Renal pelvis (tissue), 12 donors: Measurements from ENCODE around the gene HRCT1. TPM values are rescaled to one million over a fixed set of nuclear protein-coding genes. Genes with fewer than 3 reads are reported as not detected.
"Not testable (repeated sequence)": the region's sequence is repeated elsewhere in the genome, so short reads cannot be mapped to it uniquely, and the experiment has no call there.

Experiments used
- DNase-seq: peaks from one replicate; pipeline ENCODE4 v3.0.0-alpha.2; 2013
- long read RNA-seq, 16 experiments: transcript quantifications; one replicate each; lab custom pipeline, GENCODE V29; 2026
- polyA plus RNA-seq, 3 donors: library from polyadenylated mRNA; unstranded; fragments of 120-200 nt; gene quantifications; one replicate each; pipeline ENCODE4 v1.2.1, GENCODE V29; 2013; ENCODE audit not compliant: insufficient read length in 3 of 3

Gene HRCT1
- under 1 TPM in 1 of 3 donors, not detected in 2; 0.64 TPM for polyA plus RNA-seq
- long read RNA-seq, donor 1, partial matches to known transcripts: 0 of 1 reads
- long read RNA-seq, donor 1, other reads (novel, unspliced or antisense): 0 of 1 reads
- long read RNA-seq, donor 2, partial matches to known transcripts: 0 of 1 reads
- long read RNA-seq, donor 2, other reads (novel, unspliced or antisense): 0 of 1 reads
- long read RNA-seq, donor 3: 0 reads
- long read RNA-seq, donor 4: 0 reads
- long read RNA-seq, donor 5: 0 reads
- long read RNA-seq, donor 6: 0 reads
- long read RNA-seq, donor 7, partial matches to known transcripts: 0 of 3 reads
- long read RNA-seq, donor 7, other reads (novel, unspliced or antisense): 0 of 3 reads
- long read RNA-seq, donor 8, transcript HRCT1-201 (1 exons, 950 nt): major isoform, 7 of 7 reads
- long read RNA-seq, donor 8, partial matches to known transcripts: 0 of 7 reads
- long read RNA-seq, donor 8, other reads (novel, unspliced or antisense): 0 of 7 reads
- long read RNA-seq, donor 9, partial matches to known transcripts: 0 of 2 reads
- long read RNA-seq, donor 9, other reads (novel, unspliced or antisense): 0 of 2 reads
- long read RNA-seq, donor 10: 0 reads
- long read RNA-seq, donor 11, partial matches to known transcripts: 0 of 1 reads
- long read RNA-seq, donor 11, other reads (novel, unspliced or antisense): 0 of 1 reads
- long read RNA-seq, donor 12: 0 reads
- long read RNA-seq, donor 13: 0 reads
- long read RNA-seq, donor 14: 0 reads
- long read RNA-seq, donor 15, partial matches to known transcripts: 0 of 1 reads
- long read RNA-seq, donor 15, other reads (novel, unspliced or antisense): 0 of 1 reads
- long read RNA-seq, donor 16: 0 reads

- DNase-seq: peak; percentile 70
Observed at GRCh38 chr9:35905912-35906679, at the start of gene HRCT1. Gene HRCT1, plus strand, starts transcription at chr9:35906202. Its CDS starts 86 bp downstream, at chr9:35906288.

- DNase-seq: no peak
Observed at GRCh38 chr9:35856206-35856605, 49.8 kb upstream of the HRCT1 start.

GRCh38 chr9:35856882-35857281 lies 49.1 kb upstream of the HRCT1 start:
- DNase-seq: no peak

- DNase-seq: no peak
Observed at GRCh38 chr9:35858458-35858857, 47.5 kb upstream of the HRCT1 start.

- no peak for DNase-seq
Observed at GRCh38 chr9:35859310-35859989, 46.6 kb upstream of the HRCT1 start.

- DNase-seq: no peak
Observed at GRCh38 chr9:35859990-35860339, 46.0 kb upstream of the HRCT1 start.

- DNase-seq: no peak
Observed at GRCh38 chr9:35861161-35861897, 44.7 kb upstream of the HRCT1 start.

- DNase-seq: no peak
Observed at GRCh38 chr9:35862328-35862727, 43.7 kb upstream of the HRCT1 start.

- DNase-seq: no peak
Observed at GRCh38 chr9:35863583-35863982, 42.4 kb upstream of the HRCT1 start.

GRCh38 chr9:35864695-35865255 lies 41.2 kb upstream of the HRCT1 start:
- no peak for DNase-seq

GRCh38 chr9:35867538-35867937 lies 38.5 kb upstream of the HRCT1 start:
- DNase-seq: no peak

- no peak for DNase-seq
Observed at GRCh38 chr9:35868933-35869332, 37.1 kb upstream of the HRCT1 start.

GRCh38 chr9:35869621-35870216 lies 36.3 kb upstream of the HRCT1 start:
- no peak for DNase-seq

- no peak for DNase-seq
Observed at GRCh38 chr9:35870351-35870923, 35.6 kb upstream of the HRCT1 start, which contains the start of gene OR13J1. Gene OR13J1, minus strand, starts transcription at chr9:35870401. Its CDS starts 0 bp downstream, at chr9:35870401.

GRCh38 chr9:35871545-35871944 lies 34.5 kb upstream of the HRCT1 start:
- DNase-seq: no peak

GRCh38 chr9:35872505-35872904 lies 33.5 kb upstream of the HRCT1 start:
- no peak for DNase-seq

- DNase-seq: peak; percentile 72
Observed at GRCh38 chr9:35882263-35882848, 23.6 kb upstream of the HRCT1 start.

- no peak for DNase-seq
Observed at GRCh38 chr9:35882996-35883395, 23.0 kb upstream of the HRCT1 start.

GRCh38 chr9:35884908-35885307 lies 21.1 kb upstream of the HRCT1 start:
- DNase-seq: not testable (repeated sequence)
